HL-60 (cell line): ENCODE measurements around the gene EGFL7.

Source experiments
- DNase-seq, 2 experiments: peaks; one replicate each; pipeline ENCODE4 v3.0.0-alpha.2; 2010 to 2020; ENCODE audit warnings: low read depth in 1 of 2, low spot score in 1 of 2
- H3K27ac ChIP-seq: fragments of 250-450 bp; sonication (Bioruptor Pico); replicated peaks from 2 replicates; pipeline ENCODE4 v1.5.1; 2020; ENCODE audit warnings: mild to moderate bottlenecking, moderate library complexity
- H3K27me3 ChIP-seq: fragments of 250-450 bp; sonication (Bioruptor Pico); 2 replicates; pipeline ENCODE4 v1.5.1; 2021; ENCODE audit warnings: mild to moderate bottlenecking, moderate library complexity; ENCODE audit not compliant: insufficient read depth, poor library complexity, severe bottlenecking
- H3K4me3 ChIP-seq: replicated peaks from 2 replicates; pipeline ENCODE4 v1.5.1; 2011; ENCODE audit warnings: mild to moderate bottlenecking, control low read depth, low read length; ENCODE audit not compliant: insufficient read depth
- POLR2AphosphoS5 ChIP-seq: IDR thresholded peaks from 2 replicates; pipeline ENCODE4 v1.6.1; 2012; ENCODE audit warnings: low read depth
- microRNA-seq: library from miRNA; unstranded; fragments of <30 nt; microRNA quantifications from one replicate; pipeline ENCODE4, GENCODE V29; 2018
- TF ChIP-seq, protein P1 (sequence below): IDR thresholded peaks from one replicate; pipeline ENCODE4 v1.5.1; 2011; ENCODE audit warnings: low read length, control low read depth, inconsistent platforms; ENCODE audit not compliant: insufficient read depth

The EGFL7 gene

DNA sequence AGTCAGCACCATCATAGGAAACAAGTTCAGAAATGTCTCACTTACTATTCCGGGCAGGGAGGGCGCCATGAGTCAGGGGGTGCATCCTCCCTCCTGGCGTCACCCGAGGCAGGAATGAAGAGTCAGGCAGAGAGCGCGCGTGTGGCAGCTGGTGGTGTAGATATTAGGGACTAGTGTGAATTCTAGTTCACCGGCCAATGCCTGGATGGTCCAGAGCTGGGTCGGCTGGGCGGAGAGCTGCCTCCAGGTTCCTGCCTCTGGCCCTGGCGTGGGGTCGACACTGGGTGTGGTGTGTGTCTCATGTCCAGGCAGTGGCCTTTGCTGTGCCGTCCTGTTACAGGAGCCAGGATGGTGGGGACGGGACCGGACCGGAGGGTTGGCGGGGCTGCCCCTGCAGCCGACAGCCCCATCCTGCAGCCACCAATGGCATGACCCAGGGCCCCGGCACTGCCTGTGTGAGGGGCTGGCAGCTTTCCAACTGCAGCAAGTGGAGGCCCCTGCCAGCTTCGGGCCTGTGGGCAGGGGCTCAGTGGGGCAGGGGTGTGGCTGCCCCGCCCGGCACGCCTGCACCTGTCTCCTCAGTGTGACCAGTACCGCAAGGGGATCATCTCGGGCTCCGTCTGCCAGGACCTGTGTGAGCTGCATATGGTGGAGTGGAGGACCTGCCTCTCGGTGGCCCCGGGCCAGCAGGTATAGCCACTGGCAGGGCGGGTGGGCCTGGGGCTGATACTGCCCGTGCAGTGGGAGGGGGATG, 58.8 kb downstream of the EGFL7 start:
- H3K4me3 ChIP-seq = no peak overlapping the region
- peak; percentile 59 for TF ChIP-seq POLR2AphosphoS5
- TF ChIP-seq, protein P1, sequence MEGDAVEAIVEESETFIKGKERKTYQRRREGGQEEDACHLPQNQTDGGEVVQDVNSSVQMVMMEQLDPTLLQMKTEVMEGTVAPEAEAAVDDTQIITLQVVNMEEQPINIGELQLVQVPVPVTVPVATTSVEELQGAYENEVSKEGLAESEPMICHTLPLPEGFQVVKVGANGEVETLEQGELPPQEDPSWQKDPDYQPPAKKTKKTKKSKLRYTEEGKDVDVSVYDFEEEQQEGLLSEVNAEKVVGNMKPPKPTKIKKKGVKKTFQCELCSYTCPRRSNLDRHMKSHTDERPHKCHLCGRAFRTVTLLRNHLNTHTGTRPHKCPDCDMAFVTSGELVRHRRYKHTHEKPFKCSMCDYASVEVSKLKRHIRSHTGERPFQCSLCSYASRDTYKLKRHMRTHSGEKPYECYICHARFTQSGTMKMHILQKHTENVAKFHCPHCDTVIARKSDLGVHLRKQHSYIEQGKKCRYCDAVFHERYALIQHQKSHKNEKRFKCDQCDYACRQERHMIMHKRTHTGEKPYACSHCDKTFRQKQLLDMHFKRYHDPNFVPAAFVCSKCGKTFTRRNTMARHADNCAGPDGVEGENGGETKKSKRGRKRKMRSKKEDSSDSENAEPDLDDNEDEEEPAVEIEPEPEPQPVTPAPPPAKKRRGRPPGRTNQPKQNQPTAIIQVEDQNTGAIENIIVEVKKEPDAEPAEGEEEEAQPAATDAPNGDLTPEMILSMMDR = no peak
- DNase-seq = peak in 1 of 2 experiments; percentile 43
- no peaks in the 10 kb centered on the region for H3K27me3 ChIP-seq
- no peak overlapping the region for H3K27ac ChIP-seq

Small RNAs within 50 kb of the gene (microRNA-seq; reads per million reads assigned to microRNA genes)
- 330,638 reads per million, percentile 100 among the genes with 10 or more reads in this experiment for gene MIR126
